Measurements from ENCODE around the gene KCNIP1. TPM values are rescaled to one million over a fixed set of nuclear protein-coding genes. Genes with fewer than 3 reads are reported as not detected.

The KCNIP1 gene
- total and polyA plus RNA-seq, 2 of the 13 experiments (the other 11 are each of a cell fraction or from before 2014, with no cell fraction given) = not detected

DNA sequence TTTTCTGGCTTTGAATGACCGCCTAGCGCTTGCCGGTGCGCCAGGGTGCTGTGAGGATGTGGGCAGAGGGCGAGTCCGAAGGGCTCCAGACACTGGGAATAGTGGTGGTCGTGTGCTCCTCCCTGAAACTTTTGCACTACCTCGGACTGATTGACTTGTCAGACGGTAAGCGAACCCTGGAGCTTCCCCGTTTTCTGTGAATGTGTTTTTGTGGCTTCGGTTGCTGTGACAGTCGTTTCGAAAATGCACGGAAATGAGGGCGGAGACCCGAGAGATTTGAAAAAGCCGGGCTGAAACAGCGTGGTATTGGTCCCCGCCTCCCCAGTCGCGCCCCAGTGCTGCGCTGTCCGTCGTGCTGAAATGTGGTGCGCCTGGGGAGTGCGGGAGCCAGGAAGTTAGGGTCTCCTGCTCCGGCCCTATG lies 177.2 kb downstream of the KCNIP1 start:
- WGBS (ENCODE audit: low lambda C conversion rate) = 16% methylated on average over 21 of the region's 28 CpGs
- no peak for DNase-seq (ENCODE audit: low spot score)
- Histone ChIP-seq H3K79me2 (ENCODE audit: insufficient read depth, low read length) (no peaks in the 10 kb centered on the region), H3K27me3 (ENCODE audit: control insufficient read depth in 1 of 2, insufficient read depth in 2 of 2, low read length in 2 of 2) (0 out of 5 replicates have a peak, but pooled peaks cover 0 to 1% of the 10 kb centered on the region in 2 experiments), H3K4me1 (ENCODE audit: insufficient read depth, low read length) (no peaks in the 10 kb centered on the region), H3K27ac (ENCODE audit: extremely low read length, insufficient read depth, low read length) (no peak overlapping the region), H4K20me1 (ENCODE audit: insufficient read depth, low read length) (no peaks in the 10 kb centered on the region), H3K36me3 (replicated peaks in 1 of 2; ENCODE audit: control insufficient read depth in 1 of 2, insufficient read depth in 2 of 2, low read length in 2 of 2) (no peaks in the 10 kb centered on the region), H2AFZ (ENCODE audit: low read length) (no peak overlapping the region), H3K9ac (ENCODE audit: insufficient read depth, low read depth, low read length) (no peak overlapping the region), H3K9me3 (ENCODE audit: low read length) (no peaks in the 10 kb centered on the region), H3K4me2 (ENCODE audit: low read depth, low read length) (no peak overlapping the region), H3K4me3 (replicated peaks in 1 of 3; ENCODE audit: insufficient read depth in 1 of 3, low read depth in 2 of 3, low read length in 3 of 3) (no peak overlapping the region)
- BruUV-seq (replicated peaks) = no TSS peak
- in situ Hi-C loops (cut with HindIII; ENCODE audit: extremely low pct_ligation_motif_present, low pct_unique_long_range_greater_than_20kb) (no loop called here), intact Hi-C loops (cut with micrococcal nuclease; ENCODE audit: unreplicated experiment) (no loop called here)
- CTCF ChIA-PET (ENCODE audit: low intra/inter-chr PET ratio, low total read pairs) = no interaction called here
- POLR2A ChIA-PET = no interaction called here
- peak; percentile 94 for TF ChIP-seq MIER2 (CRISPR knock-in tag; IDR thresholded peaks at IDR 0.05)
- TF ChIP-seq, protein P1, sequence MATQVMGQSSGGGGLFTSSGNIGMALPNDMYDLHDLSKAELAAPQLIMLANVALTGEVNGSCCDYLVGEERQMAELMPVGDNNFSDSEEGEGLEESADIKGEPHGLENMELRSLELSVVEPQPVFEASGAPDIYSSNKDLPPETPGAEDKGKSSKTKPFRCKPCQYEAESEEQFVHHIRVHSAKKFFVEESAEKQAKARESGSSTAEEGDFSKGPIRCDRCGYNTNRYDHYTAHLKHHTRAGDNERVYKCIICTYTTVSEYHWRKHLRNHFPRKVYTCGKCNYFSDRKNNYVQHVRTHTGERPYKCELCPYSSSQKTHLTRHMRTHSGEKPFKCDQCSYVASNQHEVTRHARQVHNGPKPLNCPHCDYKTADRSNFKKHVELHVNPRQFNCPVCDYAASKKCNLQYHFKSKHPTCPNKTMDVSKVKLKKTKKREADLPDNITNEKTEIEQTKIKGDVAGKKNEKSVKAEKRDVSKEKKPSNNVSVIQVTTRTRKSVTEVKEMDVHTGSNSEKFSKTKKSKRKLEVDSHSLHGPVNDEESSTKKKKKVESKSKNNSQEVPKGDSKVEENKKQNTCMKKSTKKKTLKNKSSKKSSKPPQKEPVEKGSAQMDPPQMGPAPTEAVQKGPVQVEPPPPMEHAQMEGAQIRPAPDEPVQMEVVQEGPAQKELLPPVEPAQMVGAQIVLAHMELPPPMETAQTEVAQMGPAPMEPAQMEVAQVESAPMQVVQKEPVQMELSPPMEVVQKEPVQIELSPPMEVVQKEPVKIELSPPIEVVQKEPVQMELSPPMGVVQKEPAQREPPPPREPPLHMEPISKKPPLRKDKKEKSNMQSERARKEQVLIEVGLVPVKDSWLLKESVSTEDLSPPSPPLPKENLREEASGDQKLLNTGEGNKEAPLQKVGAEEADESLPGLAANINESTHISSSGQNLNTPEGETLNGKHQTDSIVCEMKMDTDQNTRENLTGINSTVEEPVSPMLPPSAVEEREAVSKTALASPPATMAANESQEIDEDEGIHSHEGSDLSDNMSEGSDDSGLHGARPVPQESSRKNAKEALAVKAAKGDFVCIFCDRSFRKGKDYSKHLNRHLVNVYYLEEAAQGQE (IDR thresholded peaks at IDR 0.05; ENCODE audit: borderline replicate concordance in 1 of 2, low read depth in 1 of 2, low read length in 2 of 2) = peak; percentile 76 to 94
- TF ChIP-seq ZNF572 (CRISPR knock-in tag; IDR thresholded peaks at IDR 0.05) = no peak
- no peak for TF ChIP-seq MIER3 (CRISPR knock-in tag; IDR thresholded peaks at IDR 0.05; ENCODE audit: borderline replicate concordance)
- TF ChIP-seq EHMT2 (IDR thresholded peaks at IDR 0.05; ENCODE audit: borderline replicate concordance, low read depth, low read length) = 0 out of 2 replicates have a peak, but pooled peaks have one; percentile 24
- TF ChIP-seq ZNF768 (CRISPR knock-in tag; IDR thresholded peaks at IDR 0.05) = peak; percentile 41; the same call in 1 of the 2 replicates
- FAIRE-seq = no peak
- ATAC-seq = peak; percentile 57

All from HepG2 (cell line).